HG03108 (cell line): ENCODE measurements around the gene ESRRA.

Experiments
- ATAC-seq: cut with Tn5 transposase; IDR thresholded peaks from one replicate; pipeline ENCODE4 v1.9.1; 2021; ENCODE audit warnings: moderate library complexity; ENCODE audit not compliant: unreplicated experiment

ESRRA gene

DNA sequence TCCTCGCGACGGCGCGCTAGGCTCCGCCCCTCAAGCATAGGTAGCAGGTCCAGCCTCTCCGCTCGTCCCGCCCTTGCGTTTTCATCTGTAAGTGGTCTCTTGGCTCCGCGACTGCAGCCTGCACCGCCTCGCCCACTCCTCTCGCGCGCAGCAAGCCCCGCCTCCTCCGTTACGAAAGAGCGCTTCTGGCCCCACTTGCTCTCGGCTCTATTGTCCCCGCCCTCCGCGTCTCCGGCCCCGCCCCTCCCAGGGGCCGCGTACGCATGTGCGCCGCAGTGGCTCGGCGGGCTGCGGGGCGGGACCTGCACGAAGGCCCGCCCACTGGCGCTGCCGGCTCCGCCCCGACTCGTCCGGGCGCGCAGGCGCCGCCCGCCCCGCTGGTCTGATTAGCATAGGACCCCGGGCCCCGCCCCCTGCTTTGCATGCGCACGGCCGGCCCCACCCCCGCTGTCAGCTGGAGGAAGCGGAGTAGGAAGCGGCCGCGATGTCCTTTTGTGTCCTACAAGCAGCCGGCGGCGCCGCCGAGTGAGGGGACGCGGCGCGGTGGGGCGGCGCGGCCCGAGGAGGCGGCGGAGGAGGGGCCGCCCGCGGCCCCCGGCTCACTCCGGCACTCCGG lies at the start of gene ESRRA:
ESRRA (plus strand) TSS at position 450 of the 616 bp plus-strand sequence. CDS start 1,656 bp downstream, outside the sequence.
- ATAC-seq: peak; percentile 62

DNA sequence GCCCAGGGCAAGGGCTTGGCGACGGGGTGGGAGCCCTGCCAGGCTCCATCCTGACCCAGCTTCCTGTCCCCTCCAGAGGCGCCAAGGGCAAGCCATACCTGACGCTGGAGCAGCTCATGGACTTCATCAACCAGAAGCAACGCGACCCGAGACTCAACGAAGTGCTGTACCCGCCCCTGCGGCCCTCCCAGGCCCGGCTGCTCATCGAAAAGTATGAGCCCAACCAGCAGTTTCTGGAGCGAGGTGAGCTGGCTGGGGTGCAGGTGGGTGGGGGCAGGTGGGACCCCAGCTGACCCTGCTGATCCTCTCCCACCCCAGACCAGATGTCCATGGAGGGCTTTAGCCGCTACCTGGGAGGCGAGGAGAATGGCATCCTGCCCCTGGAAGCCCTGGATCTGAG lies 49.0 kb upstream of the ESRRA start:
- no peak for ATAC-seq

DNA sequence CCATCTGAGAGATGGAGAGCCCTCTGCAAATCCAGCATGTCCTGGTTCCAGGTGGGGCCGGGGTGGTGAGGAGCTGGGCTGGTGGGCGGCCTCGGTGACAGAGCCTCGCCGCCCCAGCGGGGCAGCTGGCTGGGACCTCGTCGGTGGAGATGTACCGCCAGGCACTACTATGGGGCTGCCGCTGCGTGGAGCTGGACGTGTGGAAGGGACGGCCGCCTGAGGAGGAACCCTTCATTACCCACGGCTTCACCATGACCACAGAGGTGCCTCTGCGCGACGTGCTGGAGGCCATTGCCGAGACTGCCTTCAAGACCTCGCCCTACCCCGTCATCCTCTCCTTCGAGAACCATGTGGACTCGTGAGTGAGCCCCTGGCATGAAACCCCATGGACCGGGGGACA lies 47.0 kb upstream of the ESRRA start:
- ATAC-seq: no peak

DNA sequence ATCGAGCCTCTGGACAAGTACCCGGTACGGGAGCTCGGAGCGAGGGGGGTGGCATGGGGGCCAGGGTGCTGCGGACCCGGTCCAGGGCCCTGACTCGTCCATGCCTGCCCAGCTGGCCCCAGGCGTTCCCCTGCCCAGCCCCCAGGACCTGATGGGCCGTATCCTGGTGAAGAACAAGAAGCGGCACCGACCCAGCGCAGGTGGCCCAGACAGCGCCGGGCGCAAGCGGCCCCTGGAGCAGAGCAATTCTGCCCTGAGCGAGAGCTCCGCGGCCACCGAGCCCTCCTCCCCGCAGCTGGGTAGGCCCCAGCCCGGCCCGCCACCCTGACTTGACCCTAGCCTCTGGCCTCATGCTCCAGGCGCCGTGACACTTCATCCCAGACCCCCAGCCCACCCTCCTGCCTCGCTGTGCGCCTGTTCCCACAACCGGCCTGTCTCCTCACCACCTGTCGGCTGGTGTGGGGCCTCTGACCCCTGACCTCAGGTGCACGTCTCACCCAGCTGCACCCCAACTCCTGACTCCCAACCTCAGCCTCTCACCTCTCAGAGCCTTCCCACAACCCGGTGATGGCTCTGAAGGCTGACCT lies 46.3 kb upstream of the ESRRA start:
- ATAC-seq: no peak

DNA sequence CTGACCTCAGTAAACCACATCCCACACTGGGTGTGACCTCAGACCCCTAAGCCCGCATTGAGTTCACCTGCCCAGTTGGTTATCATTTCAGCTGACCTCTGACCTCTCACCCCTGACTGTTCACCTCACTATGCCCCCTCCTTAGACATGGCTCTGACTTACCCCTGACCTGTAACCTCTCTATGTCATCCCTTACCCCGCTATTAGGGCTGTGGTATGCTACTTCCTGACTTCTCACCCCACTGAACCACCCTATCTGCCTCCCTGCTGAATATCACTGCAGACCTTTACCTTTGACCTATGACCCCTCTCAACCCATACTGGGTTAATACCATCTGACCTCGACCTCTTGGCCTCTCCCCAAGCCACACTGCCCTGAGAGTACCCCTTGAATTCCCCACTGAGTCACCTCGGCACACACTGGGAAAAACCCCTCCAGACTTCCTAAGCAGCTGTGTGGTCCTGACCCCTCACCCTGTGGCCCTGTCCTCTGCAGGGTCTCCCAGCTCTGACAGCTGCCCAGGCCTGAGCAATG lies 45.7 kb upstream of the ESRRA start:
- ATAC-seq: no peak

DNA sequence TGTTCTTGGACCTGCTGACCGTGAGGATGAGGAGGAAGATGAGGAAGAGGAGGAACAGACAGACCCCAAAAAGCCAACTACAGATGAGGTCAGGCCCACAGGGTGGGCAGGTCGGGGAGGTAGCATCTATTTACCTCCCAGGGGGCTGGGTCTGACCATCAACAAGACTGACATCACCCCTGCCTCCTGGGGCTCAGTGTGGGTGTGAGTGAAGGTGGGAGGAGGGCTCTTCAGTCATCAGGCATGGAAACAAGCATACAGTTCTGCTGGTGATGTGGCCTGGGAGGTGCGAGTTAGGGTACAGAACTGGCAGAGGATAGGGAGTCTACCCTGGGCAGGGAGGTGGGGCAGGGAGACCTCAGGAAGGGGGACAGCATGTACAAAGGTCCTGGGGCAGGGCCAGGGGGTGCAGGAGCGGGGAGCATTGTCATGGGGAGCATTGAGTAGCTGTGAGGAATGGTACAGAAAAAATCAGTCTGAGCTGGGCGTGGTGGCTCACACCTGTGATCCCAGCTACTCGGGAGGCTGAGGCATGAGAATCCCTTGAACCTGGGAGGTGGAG lies 45.1 kb upstream of the ESRRA start:
- no peak for ATAC-seq

DNA sequence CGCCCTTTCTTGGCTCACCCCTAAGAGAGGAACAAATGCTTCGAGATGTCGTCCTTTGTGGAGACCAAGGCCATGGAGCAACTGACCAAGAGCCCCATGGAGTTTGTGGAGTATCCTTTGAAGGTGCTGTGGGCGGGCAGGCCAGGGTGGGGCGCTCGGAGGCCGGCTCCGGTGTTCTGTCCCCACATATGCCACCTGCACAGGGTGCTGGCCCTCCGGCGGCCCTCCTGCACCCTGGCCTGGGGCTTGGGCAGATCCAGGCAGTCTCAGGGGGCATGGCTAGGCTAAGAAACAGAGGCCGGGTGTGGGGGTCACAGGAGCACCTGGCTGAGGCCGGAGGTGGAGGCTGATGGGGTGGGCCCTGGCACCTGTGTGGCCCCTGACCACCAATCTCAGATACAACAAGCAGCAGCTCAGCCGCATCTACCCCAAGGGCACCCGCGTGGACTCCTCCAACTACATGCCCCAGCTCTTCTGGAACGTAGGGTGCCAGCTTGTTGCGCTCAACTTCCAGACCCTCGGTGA lies 43.7 kb upstream of the ESRRA start:
- no peak for ATAC-seq

DNA sequence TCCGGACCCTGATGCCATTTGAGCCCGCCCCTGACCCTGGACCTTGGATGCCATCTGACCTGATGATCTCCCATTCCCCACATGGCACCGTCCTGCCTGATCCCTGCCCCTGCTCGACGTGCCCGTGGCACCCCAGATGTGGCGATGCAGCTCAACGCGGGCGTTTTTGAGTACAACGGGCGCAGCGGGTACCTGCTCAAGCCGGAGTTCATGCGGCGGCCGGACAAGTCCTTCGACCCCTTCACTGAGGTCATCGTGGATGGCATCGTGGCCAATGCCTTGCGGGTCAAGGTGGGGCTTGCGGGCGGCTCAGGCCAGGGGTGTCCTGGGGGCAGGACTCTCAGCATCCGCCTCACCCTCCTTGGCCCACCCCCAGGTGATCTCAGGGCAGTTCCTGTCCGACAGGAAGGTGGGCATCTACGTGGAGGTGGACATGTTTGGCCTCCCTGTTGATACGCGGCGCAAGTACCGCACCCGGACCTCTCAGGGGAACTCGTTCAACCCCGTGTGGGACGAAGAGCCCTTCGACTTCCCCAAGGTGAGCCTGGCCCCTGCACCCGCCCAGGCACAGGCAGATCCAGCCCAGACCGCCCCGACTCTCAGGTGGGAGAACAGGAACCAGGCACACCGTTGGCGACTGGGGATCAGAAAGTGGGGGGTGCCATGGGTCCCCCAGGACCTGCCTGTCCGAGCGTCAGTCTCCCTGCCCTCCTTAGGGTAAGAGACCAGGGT lies 42.9 kb upstream of the ESRRA start:
- no peak for ATAC-seq

DNA sequence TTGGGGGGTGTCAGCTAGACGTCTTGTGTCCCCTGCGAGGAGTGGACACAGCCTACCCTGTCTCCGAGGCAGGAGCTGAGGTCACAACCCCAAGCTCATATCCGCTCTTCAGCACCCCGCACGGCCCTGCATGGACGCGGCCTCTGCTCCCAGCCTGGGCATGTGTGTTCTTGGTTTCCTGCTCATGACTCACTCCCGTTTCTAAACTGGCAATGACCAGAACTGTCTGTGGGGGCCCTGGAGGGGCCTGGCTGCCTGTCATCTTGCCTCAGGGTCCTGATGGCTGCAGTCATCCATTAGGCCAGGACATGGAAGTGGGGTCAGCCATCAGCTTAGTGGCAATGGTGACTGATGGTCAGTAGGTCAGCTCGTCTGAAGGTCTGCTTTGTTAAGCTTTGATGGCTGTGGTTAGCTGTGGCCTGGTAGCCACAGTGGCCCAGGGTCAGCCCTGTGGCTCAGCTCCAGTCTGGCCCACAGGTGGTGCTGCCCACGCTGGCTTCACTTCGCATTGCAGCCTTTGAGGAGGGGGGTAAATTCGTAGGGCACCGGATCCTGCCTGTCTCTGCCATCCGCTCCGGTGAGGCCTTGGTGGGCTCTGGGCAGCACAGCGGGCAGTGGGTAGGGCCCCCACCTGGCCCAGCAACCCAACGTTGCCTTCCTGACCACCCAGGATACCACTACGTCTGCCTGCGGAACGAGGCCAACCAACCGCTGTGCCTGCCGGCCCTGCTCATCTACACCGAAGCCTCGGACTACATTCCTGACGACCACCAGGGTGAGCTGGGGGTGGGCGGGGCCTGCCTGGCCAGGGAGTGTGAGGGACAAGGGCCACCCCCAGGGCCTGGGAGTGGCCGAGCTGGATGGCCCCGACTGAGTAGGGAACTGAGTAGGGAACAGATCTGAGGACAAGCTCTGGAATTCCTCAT lies 42.0 kb upstream of the ESRRA start:
- ATAC-seq: no peak

DNA sequence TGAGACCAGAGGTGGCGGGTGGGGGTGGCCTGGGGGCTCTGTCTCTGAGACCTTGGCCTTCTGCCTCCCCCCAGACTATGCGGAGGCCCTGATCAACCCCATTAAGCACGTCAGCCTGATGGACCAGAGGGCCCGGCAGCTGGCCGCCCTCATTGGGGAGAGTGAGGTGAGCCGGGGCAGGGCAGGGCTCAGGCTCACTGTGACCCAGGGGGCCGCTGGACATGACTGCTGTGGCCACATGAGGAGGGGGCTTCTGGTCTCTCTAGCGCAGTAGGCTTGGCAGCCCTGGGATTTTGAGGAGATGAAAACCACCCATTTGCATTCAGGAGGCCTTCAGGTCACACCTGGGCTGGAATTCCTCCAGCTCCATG lies 41.4 kb upstream of the ESRRA start:
- no peak for ATAC-seq

DNA sequence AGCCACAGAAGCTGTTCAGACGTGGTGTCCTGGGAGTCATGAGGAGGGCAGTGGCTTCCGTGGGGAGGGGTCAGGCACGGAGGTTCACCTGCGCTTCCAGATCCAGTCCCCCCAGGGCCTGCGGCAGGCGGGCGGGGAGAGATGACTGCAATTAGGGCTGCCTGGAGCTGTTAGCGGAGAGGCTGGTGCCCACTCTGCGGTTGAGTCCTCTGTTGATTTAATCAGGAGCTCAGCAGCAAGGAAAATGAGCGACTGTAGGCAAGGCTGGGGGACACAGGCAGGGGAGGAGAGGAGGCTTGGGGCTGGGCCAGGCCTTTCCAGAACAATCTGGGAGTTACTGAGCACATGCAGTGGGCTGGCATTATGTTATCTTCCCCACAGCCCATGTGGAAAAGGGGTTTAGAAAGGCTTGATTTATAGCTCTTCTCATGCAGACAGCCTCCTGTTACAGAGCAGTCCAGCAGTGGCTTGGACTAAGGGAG lies 40.9 kb upstream of the ESRRA start:
- no peak for ATAC-seq

DNA sequence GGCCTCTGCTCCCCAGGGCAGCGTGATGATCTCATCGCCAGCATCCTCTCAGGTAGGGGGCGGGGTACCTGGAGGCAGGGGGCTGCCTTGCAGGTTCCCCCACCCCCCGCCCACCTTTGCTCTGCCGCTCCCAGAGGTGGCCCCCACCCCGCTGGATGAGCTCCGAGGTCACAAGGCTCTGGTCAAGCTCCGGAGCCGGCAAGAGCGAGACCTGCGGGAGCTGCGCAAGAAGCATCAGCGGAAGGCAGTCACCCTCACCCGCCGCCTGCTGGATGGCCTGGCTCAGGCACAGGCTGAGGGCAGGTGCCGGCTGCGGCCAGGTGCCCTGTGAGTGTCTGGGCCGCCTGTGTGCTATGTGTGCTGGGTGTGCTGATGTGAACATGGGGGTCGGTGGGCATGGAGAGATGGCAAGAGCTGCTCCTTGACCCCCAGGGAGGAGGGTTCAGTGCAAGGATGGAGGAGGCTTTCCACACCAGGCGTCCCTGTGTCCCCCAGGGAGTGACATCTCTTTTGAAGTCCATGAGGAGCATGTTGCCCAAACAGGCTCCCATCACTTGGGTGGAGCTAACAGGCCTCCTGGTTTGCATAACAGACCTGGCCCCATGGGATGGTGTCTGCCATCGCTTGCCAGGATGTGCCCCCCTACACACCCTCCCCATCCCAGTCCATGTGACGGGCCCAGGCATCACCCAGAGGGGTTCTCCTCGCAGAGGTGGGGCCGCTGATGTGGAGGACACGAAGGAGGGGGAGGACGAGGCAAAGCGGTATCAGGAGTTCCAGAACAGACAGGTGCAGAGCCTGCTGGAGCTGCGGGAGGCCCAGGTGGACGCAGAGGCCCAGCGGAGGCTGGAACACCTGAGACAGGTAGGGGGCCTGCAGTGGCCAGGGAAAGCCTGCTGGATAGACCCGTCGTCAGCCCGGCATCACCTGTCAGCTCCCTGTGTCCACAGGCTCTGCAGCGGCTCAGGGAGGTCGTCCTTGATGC lies 39.9 kb upstream of the ESRRA start:
- no peak for ATAC-seq

DNA sequence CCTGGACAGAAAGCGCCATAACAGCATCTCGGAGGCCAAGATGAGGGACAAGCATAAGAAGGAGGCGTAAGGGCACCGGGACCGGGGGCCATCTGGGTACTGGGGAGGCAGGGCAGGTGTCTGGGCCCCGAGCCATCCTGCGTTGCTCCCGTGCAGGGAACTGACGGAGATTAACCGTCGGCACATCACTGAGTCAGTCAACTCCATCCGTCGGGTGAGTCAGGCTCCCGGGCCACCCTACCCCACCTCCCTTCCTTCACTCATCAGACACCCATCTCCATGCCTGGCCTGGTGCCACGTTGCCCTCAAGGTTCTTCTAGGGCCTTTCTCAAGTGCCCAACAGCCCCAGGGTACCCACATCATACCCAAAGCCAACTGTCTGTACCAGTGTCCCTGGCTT lies 39.0 kb upstream of the ESRRA start:
- ATAC-seq: no peak

DNA sequence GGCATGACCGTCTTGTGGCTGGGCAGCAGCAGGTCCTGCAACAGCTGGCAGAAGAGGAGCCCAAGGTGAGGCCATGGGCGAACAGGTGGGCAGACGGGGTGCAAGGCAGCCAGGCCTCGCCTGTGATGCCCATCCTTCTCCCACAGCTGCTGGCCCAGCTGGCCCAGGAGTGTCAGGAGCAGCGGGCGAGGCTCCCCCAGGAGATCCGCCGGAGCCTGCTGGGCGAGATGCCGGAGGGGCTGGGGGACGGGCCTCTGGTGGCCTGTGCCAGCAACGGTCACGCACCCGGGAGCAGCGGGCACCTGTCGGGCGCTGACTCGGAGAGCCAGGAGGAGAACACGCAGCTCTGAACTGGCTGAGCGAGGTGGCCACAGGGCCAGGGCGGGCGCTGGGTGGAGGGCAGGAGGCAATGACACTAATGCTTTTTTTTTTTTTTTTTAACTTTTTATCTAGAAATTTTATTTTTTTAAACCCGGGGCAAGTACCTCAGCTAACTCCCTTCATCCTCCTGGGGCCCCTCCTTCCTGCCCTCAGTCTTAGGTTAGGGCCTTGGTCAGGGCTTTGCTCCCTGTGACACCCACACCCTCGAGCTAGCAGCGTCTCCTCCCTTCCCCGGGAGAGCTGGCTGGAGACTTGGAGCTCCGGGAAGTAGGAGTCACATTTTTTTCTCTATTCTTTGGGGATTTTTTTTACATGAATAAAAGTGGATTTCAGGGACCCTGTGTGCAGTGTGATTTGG lies 37.9 kb upstream of the ESRRA start:
- no peak for ATAC-seq

DNA sequence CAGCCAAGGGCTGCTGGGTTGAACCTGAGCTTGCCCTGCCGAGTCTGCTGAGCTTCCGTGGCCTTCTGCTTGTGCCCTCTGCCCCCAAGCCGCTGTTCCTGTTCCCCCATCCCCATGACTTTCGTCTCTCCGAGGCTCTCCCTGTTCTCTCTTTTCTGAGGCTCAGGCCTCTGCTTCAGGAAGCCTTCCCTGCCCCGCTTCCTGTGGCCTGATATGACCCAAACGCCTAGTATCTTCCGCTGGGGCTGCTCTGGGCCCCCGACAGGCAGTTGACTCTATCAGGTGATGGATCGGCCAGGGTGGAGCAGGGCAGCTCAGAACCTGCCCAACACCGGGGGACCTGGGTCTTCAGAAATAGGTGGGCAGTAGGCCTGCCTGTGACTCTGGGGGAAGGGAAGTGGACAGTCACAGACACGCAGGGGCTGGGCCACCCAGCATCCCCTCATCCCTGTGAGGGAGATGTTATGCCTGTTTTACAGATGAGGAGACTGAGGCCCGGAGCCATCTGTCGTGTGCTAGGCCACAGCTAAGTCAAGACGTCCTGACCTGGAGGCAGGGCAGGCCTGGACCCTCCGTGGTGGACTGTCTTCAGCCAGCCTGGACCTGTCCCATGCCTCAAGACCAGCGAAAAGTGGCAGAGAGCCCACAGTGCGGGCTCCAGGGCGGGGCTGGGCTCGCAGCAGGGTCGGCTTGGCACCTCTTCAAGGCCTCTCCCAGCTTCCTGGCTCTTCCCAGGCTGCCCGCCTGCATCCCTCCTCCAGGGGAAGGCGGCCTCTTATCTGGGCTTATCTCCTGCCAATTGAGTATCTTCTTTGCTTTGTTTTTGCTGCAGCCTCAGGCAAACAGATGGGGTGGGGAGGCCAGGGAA lies 37.1 kb upstream of the ESRRA start:
- ATAC-seq: no peak

DNA sequence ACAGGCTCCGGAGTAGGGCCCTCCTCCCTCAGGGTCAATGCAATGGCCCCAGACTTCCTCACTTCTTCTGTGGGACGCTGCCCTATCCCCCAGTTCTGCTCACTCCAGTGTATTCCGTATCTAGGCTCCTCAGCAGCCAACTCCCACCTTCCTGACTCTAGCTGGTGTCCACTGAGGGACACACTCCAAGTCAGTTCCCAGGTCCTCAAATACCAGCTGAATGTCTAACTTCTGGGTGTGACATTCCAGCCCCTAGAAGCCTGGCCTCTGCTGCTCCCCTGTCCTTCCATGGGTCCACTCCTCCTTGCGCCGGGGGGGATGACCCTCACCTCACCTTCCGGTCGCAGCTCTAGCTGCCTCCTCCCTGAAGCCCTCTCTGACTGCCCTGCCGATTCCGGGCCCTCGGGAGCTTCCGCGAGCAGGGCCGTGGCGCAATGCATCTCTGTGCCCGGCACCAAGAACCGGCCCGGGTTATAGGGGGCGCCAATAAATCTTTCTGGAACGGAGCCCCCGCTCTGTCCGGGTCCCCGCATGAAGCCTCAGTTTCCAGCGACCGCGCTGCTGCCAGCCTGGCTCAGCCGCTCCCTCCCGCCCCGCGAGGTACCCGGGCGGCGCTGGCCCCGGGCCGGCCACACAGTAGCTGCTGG lies 36.3 kb upstream of the ESRRA start:
- peak; percentile 10 for ATAC-seq
